NB4 (cell line): Measurements from ENCODE around the gene CBX3.
"Not testable (repeated sequence)": the region's sequence is repeated elsewhere in the genome, so short reads cannot be mapped to it uniquely, and the experiment has no call there.

Source experiments
- DNase-seq: peaks from one replicate; pipeline ENCODE4 v3.0.0; 2010; ENCODE audit warnings: low read depth
- H3K4me3 ChIP-seq: one replicate; pipeline ENCODE4 v1.5.1; 2011; ENCODE audit warnings: mild to moderate bottlenecking, low read depth, low read length, moderate library complexity
- MYC ChIP-seq: IDR thresholded peaks from 2 replicates; pipeline ENCODE4 v1.6.1; 2011; ENCODE audit warnings: low read depth, low read length
- POLR2A ChIP-seq: IDR thresholded peaks from 2 replicates; pipeline ENCODE4 v1.6.1; 2011; ENCODE audit warnings: mild to moderate bottlenecking; ENCODE audit not compliant: insufficient read length; ENCODE audit errors: extremely low read depth
- TF ChIP-seq, protein P1 (sequence below): IDR thresholded peaks from one replicate; pipeline ENCODE4 v1.5.1; 2012; ENCODE audit warnings: low read depth, low read length
- TF ChIP-seq, protein P2 (sequence below): IDR thresholded peaks from 2 replicates; pipeline ENCODE4 v1.6.1; 2011; ENCODE audit warnings: low read depth, low read length

CBX3 gene

DNA sequence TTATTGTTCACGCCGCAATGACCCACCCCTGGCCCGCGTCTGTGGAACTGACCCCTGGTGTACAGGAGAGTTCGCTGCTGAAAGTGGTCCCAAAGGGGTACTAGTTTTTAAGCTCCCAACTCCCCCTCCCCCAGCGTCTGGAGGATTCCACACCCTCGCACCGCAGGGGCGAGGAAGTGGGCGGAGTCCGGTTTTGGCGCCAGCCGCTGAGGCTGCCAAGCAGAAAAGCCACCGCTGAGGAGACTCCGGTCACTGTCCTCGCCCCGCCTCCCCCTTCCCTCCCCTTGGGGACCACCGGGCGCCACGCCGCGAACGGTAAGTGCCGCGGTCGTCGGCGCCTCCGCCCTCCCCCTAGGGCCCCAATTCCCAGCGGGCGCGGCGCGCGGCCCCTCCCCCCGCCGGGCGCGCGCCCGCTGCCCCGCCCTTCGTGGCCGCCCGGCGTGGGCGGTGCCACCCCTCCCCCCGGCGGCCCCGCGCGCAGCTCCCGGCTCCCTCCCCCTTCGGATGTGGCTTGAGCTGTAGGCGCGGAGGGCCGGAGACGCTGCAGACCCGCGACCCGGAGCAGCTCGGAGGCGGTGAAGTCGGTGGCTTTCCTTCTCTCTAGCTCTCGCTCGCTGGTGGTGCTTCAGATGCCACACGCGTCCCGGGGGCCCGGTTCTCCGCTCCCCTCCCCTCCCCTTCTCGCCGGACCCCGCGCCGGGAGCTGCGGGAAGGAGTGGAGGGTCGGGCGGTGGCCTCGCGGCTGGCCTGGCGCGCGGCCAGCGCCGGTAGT lies at the start of gene CBX3:
Gene CBX3 (plus strand): TSS at position 499 of the 772 bp plus-strand sequence. CDS start 1,254 bp downstream, outside the sequence.
- H3K4me3 ChIP-seq: peak within 1 kb of the TSS; percentile 94
- peak; percentile 99 for DNase-seq
- TF ChIP-seq MYC (peak; percentile 56), POLR2A (peak; percentile 94)
- TF ChIP-seq, protein P1, sequence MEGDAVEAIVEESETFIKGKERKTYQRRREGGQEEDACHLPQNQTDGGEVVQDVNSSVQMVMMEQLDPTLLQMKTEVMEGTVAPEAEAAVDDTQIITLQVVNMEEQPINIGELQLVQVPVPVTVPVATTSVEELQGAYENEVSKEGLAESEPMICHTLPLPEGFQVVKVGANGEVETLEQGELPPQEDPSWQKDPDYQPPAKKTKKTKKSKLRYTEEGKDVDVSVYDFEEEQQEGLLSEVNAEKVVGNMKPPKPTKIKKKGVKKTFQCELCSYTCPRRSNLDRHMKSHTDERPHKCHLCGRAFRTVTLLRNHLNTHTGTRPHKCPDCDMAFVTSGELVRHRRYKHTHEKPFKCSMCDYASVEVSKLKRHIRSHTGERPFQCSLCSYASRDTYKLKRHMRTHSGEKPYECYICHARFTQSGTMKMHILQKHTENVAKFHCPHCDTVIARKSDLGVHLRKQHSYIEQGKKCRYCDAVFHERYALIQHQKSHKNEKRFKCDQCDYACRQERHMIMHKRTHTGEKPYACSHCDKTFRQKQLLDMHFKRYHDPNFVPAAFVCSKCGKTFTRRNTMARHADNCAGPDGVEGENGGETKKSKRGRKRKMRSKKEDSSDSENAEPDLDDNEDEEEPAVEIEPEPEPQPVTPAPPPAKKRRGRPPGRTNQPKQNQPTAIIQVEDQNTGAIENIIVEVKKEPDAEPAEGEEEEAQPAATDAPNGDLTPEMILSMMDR: no peak
- TF ChIP-seq, protein P2, sequence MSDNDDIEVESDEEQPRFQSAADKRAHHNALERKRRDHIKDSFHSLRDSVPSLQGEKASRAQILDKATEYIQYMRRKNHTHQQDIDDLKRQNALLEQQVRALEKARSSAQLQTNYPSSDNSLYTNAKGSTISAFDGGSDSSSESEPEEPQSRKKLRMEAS: peak; percentile 84

DNA sequence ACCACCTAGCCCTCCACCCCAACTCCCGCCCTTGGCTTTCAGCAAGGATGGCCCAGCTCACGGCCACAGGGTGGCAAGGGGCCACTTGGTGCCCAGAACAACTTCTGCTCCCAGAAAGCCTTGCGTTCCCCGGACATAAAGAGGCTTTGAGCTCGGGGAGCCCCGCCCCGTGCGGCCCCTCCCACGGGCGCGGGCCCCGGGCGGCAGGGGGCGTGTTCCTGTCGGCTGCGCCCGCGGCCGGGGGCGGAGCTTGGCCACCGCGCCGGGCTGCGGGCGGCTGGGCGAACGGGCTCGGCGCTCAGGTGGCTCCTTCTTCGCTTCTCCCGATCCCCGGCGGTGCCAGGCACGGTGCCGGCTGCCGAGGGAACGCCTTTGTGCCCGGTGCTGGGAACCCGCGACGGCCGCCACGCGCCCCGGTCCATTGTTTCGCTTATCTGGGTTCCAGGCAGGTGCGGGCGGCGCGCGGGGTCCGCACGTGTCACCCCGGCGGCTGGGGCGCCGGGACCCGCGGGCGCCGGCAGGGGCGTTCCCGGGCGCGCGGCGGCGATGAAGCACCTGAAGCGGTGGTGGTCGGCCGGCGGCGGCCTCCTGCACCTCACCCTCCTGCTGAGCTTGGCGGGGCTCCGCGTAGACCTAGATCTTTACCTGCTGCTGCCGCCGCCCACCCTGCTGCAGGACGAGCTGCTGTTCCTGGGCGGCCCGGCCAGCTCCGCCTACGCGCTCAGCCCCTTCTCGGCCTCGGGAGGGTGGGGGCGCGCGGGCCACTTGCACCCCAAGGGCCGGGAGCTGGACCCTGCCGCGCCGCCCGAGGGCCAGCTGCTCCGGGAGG lies 49.4 kb upstream of the CBX3 start, which contains the start of gene NFE2L3:
Gene NFE2L3 (plus strand): TSS at position 246 of the 829 bp plus-strand sequence. CDS start 301 bp downstream, at position 547.
- peak; percentile 93 for DNase-seq
- TF ChIP-seq, protein P2: peak; percentile 64; the same call in 1 of the 2 replicates
- TF ChIP-seq POLR2A (peak; percentile 93), MYC (peak; percentile 75)
- TF ChIP-seq, protein P1: no peak
- peak within 1 kb of the TSS; percentile 54 for H3K4me3 ChIP-seq

DNA sequence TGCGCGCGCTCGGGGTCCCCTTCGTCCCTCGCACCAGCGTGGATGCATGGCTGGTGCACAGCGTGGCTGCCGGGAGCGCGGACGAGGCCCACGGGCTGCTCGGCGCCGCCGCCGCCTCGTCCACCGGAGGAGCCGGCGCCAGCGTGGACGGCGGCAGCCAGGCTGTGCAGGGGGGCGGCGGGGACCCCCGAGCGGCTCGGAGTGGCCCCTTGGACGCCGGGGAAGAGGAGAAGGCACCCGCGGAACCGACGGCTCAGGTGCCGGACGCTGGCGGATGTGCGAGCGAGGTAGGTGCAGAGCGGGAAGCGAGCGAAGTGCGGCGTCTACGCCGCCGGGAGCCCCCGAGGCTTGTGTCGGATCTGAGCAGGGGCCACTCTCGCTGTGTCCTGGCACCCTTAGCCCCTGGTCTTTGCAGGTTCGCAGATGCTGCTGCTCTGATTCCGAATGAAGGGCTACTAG lies 48.7 kb upstream of the CBX3 start:
- not testable (repeated sequence) for DNase-seq
- peak overlapping the region; percentile 37 for H3K4me3 ChIP-seq

DNA sequence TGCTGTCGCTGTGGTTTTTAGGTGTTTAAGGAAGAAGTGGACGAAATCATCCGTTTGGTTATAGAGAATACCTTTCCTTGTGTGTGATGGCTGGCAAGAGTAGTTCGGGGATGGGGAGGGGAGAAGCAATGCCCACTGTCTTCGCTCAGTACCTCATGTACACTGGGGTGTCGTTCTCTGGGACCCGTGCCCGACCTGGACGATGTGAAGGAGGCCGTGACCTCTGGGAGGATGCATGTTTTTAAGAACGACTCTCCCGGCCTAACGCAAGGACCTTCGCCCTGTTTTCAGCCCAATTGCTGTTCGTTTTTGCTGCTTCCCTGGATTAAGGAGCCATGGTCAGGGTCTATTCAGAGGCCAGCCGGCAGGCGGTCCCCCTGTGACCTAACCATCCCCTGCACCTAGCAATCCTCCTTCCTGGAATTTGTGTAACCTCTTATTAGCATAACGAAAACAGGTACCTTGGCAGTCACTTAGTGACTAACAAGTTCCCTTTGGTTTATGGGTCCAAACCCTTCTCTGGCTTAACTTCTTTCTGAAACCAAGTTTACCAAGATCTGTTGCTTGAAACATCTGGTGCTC lies 48.2 kb upstream of the CBX3 start:
- no peak for TF ChIP-seq MYC
- TF ChIP-seq, protein P1: no peak
- TF ChIP-seq, protein P2: no peak
- TF ChIP-seq POLR2A: no peak
- peak overlapping the region; percentile 37 for H3K4me3 ChIP-seq
- peak; percentile 40 for DNase-seq

DNA sequence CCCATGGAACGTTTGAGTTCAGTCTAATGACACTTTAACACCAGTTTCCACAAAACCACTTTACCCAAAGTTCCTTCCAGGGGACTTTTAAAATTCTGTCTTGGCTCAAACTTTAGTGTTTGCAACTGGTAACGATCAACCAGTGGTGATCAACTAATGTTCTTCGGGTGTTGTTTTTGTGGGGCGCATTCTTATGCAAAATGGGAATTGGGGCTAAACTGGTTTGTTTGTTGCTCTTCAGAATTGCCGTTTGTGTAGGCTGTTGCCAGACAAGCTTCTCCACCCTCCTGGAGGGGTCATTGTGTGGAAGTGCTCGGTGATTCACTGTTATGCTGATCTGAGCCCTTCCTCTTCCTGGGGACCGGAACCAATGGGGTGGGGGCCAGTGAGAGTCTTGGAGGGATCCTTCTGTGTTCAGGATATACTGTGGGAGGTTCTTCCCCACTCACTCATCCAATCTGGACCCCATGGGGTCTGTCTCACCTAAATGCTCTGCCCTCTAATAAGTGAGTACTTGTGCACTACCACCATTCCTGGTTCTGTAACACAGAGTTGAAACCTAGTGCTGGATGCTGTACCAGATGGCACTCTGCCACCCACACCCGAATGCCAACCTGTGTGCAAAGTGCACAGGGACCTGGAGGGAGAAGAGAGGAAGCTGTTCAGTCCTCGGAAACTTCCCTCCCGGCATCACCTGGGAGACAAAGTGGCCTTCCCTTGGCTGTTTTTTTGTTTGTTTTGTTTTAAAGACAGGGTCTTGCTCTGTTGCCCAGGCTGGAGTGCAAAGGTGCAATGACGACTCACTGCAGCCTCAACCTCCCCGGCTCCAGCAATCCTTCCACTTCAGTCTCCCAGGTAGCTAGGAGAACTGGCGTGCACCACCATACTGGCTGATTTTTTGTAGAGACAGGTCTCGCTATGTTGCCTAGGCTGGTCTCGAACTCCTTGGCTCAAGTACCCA lies 47.4 kb upstream of the CBX3 start:
- TF ChIP-seq POLR2A: no peak
- TF ChIP-seq MYC: no peak
- TF ChIP-seq, protein P1: no peak
- TF ChIP-seq, protein P2: no peak
- peak overlapping the region; percentile 37 for H3K4me3 ChIP-seq
- peak; percentile 49 for DNase-seq
